Measurements from ENCODE around the gene GLRX5. TPM values are rescaled to one million over a fixed set of nuclear protein-coding genes. Genes with fewer than 3 reads are reported as not detected.
A peak's percentile ranks its signal among the peaks of the same experiment; 100 is the strongest.

The GLRX5 gene
- 90.1 and 93.3 TPM in 2 replicates for total RNA-seq (2014; rRNA removed; shearing (Covaris generic))

DNA sequence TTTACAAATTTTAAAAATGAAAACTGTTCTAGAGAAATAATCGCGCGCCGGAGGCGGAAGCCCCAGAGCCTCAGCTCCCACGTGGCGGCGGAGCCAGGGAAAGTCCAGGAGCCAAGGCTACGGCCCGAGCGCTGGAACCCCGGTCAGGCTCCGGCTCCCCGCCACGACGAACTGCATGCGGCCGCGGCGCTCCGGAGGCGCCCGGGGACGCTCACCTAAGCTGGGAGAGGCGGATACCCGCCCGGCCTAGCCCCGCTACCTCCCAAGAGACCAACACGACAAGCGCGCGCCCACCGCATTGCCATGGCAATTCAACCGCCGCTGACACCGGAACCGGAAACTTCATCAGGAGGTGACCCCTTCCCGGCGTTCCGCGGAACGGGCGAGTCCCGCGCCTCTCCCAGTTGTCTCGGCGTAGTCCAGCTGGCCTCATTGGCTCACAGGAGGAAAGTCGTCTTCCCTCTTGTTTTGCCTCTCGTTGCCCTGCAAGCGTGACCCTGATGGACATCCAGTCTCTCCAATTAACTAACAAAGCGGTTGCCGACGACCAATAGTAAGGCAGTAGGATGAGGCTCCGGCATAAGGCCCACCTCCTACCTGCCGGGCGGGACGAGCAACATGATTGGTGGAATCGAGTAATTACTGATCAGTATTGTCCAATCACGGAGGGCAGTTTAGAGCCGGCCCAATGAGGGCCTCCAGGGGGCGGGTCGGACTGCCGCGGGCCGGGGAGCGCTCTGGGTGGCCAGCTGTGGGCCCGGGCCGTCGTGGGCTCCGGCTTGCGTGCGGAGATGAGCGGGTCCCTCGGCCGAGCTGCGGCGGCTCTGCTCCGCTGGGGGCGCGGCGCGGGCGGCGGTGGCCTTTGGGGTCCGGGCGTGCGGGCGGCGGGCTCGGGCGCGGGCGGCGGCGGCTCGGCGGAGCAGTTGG lies at the start of gene GLRX5:
Gene GLRX5 (plus strand): TSS at position 752 of the 927 bp plus-strand sequence. CDS start 40 bp downstream, at position 792.
- DNase-seq (ENCODE audit: low read depth), result peak; percentile 100

DNA sequence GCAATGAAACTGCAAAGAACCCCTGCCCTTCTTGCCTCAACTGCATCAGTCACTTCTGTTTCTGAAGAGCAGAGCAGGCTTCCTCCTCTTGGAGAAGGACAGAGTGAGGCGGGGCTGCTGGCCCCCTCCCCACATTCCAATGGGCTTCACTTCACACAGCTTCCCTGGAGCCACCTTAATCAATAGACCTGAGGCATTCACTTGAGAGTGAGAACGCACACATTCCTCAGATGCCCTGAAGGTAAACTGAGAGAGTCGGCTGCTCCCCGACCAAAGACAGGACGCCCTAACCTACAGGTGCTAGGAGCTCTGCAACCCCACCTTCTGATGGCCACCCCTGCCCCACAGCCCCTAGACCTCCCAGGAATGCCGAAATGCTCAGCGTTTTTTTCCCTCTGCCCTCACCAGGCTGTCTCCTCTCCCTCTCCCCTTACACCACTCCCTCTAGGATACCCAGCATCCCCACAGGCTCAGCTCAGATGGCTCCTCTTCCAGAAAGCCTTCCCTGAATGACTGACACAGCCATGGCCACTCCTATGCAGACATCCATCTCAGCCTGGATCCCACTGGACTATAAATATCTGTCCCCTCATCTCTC lies 49.5 kb upstream of the GLRX5 start:
- DNase-seq (ENCODE audit: low read depth), result no peak

DNA sequence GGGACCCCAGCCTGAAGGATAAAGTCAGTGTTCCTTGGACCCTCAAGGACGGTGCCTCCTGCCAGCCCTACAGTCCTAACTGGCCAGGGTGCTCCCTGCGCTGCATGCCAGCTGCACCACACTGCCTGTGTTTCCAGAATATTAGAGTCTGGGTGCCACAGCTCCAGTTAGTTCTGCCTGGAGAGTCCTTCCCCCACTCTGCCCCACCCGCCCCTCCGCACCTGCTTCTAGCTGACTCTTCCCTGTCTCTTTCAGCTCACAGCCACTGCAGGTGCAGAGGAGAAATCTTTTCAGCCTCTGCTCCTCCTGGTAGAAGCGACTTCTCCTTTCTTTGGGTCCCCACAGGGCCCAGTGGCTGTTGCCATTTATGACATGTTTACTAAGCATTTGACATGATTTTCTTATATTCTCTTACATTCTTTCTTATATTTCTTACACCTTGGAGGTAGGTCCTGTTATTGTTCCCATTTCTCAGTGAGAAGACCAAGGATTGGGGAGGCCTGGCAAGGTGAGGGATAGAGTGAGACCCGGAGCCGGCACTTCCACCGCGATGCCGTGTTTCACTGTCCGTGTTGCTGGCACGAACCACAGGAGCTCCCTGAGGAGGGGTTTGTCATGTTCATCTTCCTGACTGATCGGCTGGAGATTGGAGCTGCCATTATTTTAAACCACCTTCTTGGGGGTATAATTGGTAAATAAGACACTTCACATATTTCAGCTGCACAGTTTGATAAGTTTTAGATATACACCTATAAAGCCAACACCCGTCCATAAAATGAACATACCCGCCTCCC lies 47.8 kb upstream of the GLRX5 start:
- DNase-seq (ENCODE audit: low read depth), result no peak

DNA sequence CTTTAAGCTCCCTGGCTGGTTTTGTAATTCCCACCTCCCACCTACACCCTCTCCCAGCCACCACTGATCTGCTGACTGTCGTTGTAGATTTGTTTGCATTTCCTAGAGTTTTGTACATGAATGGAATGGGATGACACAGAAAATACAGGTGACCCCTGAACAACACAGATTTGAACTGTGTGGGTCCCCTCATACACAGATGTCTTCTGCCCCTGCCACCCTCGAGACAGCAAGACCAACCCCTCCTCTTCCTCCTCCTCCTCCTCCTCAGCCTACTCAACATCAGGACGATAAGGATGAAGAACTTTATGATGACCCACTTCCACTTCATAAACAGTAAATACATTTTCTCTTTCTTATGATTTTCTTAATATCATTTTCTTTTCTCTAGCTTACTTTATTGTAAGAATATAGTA lies 47.2 kb upstream of the GLRX5 start:
- no peak for DNase-seq (ENCODE audit: low read depth)

DNA sequence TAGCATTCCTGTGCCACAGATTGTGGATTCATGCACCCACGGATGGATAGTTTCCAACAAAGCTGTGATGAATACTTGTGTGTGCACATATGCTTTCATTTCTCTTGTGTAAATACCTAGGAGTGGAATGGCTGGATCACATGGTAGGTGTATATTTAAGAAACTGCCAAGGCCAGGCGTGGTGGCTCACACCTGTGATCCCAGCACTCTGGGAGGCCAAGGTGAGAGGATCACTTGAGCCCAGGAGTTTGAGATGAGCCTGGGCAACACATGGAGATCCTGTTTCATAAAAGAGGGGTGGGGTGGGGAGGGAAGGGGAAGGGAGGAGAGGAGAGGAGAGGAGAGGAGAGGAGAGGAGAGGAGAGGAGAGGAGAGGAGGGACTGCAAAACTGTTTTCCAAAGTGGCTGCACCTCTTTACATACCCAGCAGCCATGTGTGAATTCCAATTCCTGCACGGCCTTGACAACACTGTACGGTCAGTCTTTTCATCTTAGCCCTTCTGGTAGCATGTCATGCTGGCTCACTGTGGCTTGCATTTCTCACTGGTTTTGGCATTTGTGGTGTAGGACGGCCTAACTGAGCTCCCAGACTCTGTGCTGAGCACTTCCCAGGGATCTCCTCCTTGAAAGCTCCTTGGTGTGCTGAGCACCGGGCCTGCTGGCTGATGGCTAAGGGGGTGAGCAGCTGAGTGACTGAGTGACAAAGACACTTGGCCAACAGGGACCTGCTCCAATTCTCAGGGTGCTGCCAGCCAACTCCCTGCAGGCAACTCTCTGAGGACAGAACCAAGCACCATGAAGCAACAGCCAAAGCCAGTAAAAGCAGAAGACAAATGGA lies 46.3 kb upstream of the GLRX5 start:
- DNase-seq (ENCODE audit: low read depth), result no peak

DNA sequence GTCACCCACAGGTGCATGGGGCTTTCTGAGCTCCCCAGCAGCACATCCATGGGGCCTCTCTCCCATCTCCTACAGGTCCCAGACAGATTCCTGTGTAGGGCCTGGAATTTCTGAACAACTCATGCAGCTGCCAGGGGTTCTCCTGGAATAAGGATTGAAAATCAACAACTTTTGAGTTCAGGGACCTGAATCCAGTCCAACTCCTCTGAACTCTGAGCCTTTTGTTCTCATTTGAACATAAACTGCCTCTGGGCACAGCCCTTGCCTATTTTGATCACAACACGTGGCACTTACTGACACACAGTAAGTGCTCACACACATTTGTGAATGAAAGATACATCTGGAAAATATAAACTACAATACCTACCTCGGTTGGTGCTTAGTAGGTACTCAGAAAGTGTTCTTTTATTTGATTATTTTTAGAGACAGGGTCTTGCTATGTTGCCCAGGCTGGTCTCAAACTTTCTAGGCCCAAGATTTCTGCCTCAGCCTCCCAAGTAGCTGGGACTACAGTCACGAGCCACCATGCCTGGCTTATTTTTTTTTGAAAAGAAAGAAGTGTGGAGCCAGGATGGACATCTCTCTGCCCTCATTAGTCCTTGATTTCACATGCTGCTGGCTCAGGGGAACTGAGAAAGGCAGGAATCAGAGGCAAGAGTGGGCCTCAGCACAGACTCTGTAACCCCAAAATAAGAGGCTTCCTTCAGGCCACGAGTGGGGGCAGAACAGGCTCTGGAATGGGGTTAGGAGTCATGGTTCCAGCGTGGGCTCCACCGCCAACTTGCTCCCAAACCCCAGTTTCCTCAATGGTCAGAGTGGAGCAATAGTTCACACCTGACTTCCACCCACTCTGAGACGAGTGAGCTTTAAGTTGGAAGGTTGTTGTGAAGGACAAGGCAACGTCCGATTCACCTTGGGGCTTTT lies 45.4 kb upstream of the GLRX5 start:
- DNase-seq (ENCODE audit: low read depth), result no peak

DNA sequence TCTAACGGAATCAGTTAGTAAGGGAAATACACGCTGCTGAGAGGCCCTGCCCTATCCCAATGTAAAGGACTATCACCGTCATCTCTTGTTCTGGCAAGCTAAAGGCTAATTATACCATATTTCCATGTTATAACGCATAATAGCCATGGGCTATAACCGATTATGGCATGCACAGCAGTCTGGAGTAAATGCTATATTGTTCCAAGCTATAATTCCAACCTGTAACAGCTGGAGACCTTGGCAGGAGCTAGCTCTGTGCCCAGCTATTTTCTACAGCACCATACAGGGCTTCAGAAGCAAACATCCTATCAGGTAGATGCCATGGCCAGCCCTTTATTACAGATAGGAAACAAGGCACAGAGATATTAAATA lies 44.7 kb upstream of the GLRX5 start:
- no peak for DNase-seq (ENCODE audit: low read depth)

DNA sequence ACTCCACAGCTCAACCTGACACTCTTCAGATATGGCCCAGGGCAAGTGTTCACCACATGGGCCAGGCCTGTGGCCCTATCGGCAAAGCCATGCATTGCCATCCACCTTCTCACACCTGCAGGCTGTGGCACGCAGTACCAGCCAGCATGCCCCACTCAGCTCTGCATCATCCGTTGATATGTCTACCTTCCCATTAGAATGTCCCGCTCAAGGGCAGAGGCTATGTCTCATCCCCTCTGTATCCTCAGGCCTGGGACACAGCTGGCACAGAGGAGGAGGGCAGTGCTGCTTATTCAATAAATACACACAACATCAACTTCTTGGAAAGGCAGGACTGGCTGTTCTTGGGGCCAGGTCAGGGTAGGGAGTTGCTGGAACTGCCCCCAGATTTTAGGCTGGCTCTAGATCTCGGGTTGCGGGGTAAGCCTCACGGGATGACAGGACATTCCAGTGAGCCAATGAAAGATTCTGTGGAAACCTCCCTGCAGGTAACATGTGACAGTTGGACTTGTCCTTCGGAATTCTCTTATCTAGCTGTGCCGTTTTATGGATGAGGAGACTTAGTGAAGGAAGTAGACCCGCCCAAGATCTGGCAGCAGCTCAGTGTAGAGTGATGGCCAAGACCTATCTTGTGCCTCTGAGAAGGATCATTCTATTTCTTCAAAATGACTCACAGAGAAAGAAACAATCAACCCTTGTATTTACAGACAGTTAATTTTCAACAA lies 44.0 kb upstream of the GLRX5 start:
- DNase-seq (ENCODE audit: low read depth), result no peak

DNA sequence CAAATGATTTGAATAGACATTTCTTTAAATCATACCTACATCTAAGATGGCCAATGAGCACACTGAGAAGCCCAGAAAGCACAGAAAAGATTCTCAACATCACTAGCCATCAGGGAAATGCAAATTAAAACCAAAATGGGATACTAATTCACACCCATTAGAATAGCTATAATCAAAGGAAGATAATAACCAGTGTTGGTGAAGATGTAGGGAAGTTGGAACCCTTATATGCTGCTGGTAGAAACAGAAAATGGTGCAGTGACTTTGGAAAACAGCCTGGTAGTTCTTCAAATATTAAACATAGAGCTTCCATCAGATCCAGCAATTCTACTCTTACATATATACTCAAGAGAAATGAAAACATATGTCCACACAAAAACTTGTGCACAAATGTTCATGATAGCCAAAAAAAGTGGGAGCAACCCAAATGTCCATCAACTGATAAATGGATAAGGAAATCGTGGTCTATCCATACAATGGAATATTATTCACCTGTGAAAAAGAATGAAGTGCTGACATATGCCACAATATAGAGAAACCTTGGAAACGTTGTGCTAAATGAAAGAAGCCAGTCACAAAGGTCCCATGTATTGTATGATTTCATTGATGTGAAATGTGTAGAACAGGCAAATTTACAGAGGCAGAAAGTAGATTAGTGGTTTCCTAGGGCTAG lies 42.8 kb upstream of the GLRX5 start:
- DNase-seq (ENCODE audit: low read depth), result no peak

DNA sequence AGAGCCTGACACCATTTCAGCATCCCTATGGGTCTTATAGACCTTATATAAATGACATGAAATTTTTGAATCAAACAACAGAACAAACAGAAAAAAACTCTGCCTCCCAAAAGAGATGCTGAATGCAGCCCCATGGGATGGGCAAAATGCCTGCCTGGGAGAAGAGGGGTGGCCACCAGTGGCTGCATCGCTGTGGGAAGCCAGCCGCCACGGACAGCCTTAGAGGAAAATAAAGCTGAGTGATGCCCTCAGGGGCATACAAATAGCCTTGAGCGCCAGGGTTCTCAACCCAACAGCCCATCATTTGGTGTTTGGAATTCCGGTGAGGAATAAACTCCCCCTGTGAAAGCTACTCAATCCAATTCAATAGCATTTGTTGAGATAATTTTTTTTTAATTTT lies 41.3 kb upstream of the GLRX5 start:
- DNase-seq (ENCODE audit: low read depth), result no peak

DNA sequence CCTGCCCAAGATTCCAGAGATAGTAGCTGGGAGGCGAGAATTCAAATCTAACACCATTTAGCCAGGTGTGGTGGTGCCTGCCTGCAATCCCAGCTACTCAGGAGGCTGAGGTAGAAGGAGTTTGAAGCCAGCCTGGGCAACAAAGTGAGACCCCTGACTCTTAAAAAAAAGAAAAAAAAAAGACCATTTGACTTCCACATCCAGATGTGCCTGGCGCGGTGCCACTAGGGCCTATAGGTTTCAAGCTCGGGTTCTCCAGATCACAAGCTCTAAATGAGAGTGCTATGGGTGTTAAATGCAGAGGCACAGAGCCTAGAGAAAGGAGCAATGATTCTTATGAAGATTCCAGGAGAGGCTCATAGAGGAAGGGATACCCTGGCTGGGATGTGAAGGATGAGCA lies 40.9 kb upstream of the GLRX5 start:
- DNase-seq (ENCODE audit: low read depth), result no peak

DNA sequence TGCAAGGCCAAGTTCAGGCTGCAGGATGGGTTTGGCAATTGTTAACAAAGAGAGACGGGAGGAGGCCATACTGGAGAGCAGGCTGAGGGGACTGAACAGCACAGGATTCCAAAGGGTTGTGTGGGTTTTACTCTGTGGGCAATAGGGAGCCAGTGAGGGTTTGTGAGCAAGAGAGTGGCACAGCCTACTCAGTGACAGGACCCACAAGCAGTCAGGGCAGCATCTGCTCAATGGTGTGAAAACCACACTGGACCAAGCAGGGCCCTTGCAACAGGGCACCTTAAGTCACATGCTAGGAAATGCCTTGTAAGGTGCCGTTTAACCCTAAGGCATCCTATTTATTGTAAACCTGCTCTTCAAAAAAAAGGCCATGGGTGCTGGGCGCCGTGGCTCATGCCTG lies 40.4 kb upstream of the GLRX5 start:
- DNase-seq (ENCODE audit: low read depth), result no peak

DNA sequence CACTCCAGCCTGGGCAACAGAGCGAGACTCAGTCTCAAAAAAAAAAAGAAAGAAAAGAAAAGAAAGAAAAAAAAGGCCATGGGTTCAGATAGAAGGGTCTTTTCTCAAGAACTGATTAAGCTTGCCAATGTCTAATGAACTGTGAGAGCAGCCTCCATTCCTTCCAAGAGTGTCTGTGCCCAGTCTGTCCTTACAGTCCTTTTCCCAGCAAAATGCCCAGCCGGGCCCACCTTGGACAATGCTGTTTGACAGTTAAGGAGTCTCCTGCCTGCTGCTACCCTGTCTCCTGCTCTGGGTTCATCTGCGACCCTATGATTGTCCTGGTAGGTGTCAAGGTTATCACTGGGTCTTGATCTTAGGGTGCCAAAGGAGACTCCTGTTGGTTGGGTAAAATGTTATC lies 39.8 kb upstream of the GLRX5 start:
- no peak for DNase-seq (ENCODE audit: low read depth)

DNA sequence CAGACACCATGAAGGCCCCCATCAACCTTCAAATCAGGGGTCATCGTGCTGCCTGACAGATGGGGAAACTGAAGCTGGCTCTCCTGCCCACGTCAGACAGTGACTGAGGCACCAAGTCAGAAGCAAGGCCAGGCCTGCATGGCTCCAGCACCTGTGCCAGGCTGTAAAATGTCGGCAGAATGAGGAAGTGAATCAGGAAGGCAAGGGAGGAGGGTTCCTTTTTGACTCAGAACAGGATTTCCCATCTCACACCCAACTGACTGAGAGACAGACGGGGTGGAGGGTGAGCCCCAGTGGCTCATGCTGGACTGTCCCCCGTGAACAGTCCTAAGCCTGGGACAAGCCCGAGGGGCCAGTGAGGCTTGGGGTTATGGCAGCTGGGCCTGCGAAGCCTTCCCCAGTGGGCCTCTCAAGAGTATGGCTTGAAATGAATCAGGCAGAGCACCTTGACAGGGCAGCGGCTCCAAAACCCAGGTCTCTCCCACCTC lies 39.3 kb upstream of the GLRX5 start:
- DNase-seq (ENCODE audit: low read depth), result no peak

DNA sequence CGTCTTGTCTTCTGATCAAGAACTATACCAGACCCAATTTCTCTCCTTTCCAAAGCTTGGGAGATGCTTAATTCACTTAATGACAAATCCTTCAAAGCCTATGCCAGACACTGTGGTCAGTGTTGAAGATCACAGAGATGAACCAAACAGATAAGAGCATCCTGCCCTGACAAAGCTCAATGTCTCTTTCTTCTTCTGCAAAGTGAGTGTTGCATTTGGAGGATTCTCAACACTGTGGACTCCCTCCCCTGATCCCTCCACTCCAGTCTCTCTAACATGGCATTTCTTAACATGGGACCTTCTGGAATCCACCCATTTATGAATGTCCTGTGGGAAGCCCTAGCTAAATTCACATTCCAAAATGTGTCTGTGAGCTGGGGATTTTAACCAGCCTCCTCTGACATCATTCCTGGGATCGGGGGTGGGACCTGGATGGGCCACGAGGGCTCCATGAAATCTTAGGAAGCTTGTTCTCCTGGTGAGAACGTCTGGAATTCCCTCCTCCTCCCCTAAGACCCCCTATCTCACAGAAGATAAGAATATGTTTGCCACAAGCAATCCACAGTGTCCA lies 38.7 kb upstream of the GLRX5 start:
- DNase-seq (ENCODE audit: low read depth), result no peak

DNA sequence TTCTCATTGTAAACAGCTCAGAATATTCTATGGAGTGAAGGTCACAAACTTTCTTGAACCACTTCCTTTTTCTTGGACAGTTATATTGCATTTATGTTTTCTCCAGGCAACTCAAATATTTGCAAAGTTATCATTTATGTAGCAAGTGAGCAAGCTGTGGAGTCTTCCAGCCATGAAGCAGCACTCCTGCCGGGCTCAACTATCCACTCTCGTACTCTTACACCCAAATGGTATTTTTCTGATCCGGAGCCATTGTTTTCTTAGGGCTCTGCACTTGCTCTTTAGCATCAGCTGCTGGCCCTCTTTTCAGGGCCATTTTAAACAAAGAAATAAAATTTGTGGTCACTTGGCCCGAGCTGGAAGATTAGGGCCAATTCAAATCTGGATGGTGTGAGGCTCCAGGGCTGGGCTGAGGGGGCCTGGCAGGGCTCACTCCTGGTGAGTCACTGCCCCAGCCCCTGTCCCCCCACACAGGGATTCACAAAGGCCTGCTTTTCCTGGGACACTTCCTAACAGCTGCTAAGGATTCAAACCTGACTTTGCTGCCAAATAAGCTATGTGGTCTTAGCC lies 38.1 kb upstream of the GLRX5 start:
- peak; percentile 50 for DNase-seq (ENCODE audit: low read depth)

DNA sequence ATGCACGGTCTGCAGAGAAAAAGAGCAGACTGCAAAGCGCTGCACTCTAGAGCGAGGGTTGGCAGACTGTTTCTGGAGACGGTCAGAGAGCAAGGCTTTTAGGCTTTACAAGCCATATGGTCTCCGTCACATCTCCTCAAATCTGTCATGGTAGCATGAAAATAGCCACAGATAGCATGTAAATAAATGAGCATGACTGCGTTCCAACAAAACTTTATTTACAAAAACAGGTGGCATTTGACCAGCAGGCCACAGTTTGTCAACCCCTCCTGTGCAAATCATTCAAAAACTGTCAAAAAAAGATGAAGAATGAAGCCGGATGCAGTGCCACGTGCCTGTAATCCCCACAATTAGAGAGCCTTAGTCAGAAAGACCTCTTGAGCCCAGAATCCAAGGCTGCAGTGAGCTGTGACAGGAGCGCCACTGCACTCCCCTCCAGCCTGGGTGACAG lies 37.3 kb upstream of the GLRX5 start:
- no peak for DNase-seq (ENCODE audit: low read depth)

All from Daoy (cell line).